Neural cell (in vitro differentiated cells): ENCODE results near the gene EEF2K.

ENCODE experiments used
- EP300 ChIP-seq: fragments of 450-650 bp; conservative IDR thresholded peaks from 2 replicates; pipeline ENCODE4 v1.6.1; 2014; ENCODE audit warnings: antibody characterized with exemption, mild to moderate bottlenecking, moderate library complexity; ENCODE audit not compliant: poor library complexity, severe bottlenecking
- EZH2 ChIP-seq: fragments of 200-600, 300-800 bp; shearing (Covaris generic), sonication (generic); IDR thresholded peaks from 2 replicates; pipeline ENCODE4 v1.6.1; 2014; ENCODE audit warnings: antibody characterized with exemption, low read length, borderline replicate concordance, mild to moderate bottlenecking; ENCODE audit not compliant: insufficient read depth, poor library complexity, severe bottlenecking
- POLR2AphosphoS5 ChIP-seq: IDR thresholded peaks from 2 replicates; pipeline ENCODE4 v1.6.1; 2012
- RAD21 ChIP-seq: fragments of 450-650 bp; conservative IDR thresholded peaks from 2 replicates; pipeline ENCODE4 v1.6.1; 2014; ENCODE audit warnings: antibody characterized with exemption, mild to moderate bottlenecking, moderate library complexity
- TF ChIP-seq, protein P1 (sequence below): fragments of 450-650 bp; IDR thresholded peaks from 2 replicates; pipeline ENCODE4 v1.5.1; 2014; ENCODE audit warnings: antibody characterized with exemption, mild to moderate bottlenecking, moderate library complexity; ENCODE audit not compliant: poor library complexity, severe bottlenecking
- TF ChIP-seq, protein P2 (sequence below): IDR thresholded peaks from 2 replicates; pipeline ENCODE4 v1.6.1; 2012; ENCODE audit warnings: borderline replicate concordance

DNA sequence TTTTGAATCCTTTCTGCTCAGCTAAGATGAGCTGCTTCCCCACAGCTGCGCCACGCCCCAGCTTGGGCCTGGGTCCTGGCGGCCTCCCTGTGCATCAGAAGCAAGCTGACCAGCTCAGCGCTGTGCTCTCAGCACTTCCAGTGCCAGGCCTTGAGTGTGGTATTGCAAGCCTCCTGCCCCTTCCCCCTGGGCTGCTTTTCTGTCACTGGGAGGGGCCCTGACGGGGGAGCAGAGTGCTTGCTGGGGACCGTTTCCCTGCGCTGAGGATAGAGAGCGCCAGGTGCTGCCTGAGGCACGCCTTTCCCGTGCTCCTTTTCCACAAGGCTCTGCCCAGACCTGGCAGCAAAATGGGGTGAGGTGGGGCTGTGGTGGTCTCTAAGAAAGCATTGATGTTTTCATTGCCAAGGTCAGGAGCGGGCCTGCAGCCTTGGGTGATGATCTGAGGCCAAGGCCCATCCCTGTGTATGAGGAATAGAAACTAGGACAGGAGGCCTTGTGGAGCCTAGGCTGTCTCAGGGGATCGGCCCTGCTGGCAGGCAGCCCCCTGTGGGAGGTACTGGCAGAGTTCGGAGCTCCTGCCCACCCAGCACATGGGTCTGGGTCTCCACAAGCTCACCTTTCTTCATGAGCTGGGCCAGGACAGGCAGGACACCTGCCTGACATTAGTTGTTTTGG, 120.8 kb downstream of the EEF2K start:
- TF ChIP-seq RAD21: no peak
- TF ChIP-seq, protein P1, sequence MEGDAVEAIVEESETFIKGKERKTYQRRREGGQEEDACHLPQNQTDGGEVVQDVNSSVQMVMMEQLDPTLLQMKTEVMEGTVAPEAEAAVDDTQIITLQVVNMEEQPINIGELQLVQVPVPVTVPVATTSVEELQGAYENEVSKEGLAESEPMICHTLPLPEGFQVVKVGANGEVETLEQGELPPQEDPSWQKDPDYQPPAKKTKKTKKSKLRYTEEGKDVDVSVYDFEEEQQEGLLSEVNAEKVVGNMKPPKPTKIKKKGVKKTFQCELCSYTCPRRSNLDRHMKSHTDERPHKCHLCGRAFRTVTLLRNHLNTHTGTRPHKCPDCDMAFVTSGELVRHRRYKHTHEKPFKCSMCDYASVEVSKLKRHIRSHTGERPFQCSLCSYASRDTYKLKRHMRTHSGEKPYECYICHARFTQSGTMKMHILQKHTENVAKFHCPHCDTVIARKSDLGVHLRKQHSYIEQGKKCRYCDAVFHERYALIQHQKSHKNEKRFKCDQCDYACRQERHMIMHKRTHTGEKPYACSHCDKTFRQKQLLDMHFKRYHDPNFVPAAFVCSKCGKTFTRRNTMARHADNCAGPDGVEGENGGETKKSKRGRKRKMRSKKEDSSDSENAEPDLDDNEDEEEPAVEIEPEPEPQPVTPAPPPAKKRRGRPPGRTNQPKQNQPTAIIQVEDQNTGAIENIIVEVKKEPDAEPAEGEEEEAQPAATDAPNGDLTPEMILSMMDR: no peak
- TF ChIP-seq EP300: no peak
- TF ChIP-seq, protein P2, sequence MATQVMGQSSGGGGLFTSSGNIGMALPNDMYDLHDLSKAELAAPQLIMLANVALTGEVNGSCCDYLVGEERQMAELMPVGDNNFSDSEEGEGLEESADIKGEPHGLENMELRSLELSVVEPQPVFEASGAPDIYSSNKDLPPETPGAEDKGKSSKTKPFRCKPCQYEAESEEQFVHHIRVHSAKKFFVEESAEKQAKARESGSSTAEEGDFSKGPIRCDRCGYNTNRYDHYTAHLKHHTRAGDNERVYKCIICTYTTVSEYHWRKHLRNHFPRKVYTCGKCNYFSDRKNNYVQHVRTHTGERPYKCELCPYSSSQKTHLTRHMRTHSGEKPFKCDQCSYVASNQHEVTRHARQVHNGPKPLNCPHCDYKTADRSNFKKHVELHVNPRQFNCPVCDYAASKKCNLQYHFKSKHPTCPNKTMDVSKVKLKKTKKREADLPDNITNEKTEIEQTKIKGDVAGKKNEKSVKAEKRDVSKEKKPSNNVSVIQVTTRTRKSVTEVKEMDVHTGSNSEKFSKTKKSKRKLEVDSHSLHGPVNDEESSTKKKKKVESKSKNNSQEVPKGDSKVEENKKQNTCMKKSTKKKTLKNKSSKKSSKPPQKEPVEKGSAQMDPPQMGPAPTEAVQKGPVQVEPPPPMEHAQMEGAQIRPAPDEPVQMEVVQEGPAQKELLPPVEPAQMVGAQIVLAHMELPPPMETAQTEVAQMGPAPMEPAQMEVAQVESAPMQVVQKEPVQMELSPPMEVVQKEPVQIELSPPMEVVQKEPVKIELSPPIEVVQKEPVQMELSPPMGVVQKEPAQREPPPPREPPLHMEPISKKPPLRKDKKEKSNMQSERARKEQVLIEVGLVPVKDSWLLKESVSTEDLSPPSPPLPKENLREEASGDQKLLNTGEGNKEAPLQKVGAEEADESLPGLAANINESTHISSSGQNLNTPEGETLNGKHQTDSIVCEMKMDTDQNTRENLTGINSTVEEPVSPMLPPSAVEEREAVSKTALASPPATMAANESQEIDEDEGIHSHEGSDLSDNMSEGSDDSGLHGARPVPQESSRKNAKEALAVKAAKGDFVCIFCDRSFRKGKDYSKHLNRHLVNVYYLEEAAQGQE: no peak
- TF ChIP-seq POLR2AphosphoS5: no peak
- no peak for TF ChIP-seq EZH2
